NCI-H524 (cell line): ENCODE measurements around the gene DLG5.

Experiments used
- DNase-seq, 2 experiments: peaks; one replicate each; lab custom pipeline; 2025; lab: John Stamatoyannopoulos, UW

Gene DLG5

GRCh38 chr10:77844177-77844576 is 82.4 kb downstream of the DLG5 start:
- no peak for DNase-seq

GRCh38 chr10:77843264-77843663 is 83.3 kb downstream of the DLG5 start:
- DNase-seq, result no peak

GRCh38 chr10:77842652-77843212 is 83.8 kb downstream of the DLG5 start:
- DNase-seq, result no peak

- no peak for DNase-seq
Observed at GRCh38 chr10:77841711-77842375, 84.7 kb downstream of the DLG5 start.

- no peak for DNase-seq
Observed at GRCh38 chr10:77840636-77841035, 85.9 kb downstream of the DLG5 start.

GRCh38 chr10:77837925-77838595 is 88.5 kb downstream of the DLG5 start:
- DNase-seq, result no peak

DNA sequence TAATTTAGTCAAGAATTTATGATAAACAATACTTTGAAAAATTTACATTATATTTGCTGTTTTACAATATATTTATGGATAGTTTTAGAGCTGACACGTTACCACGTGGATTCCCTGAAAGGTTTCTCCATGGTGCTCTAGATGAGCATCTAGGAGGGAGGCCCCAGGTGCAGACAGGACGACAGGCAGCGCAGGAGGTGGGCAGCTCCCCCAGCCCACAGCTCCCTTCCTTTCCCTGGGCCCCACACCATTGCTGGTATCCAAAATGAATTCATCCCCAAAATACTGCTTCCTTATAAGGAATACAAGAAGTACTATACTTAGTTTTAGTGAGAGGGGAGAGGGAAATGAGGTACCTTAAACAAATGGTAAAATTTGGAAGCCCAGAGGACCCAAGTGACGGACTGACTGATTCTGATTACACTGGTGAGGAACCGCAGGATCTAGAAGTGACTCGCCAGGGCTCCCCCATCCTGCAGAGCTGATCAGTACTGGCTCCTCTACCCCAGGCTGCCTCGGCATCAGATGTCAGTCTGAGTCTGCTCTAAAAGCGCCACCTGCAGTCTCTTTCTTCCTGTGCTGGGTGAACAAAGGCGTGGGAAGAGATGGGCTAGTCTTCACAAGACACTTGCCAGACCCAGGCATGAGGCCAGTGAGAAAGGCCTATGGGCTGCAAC is 89.2 kb downstream of the DLG5 start:
- peak; percentile 72 to 86 for DNase-seq

GRCh38 chr10:77836299-77836820 is 90.2 kb downstream of the DLG5 start:
- DNase-seq, result no peak

GRCh38 chr10:77835669-77836086 is 90.9 kb downstream of the DLG5 start:
- DNase-seq, result no peak

DNA sequence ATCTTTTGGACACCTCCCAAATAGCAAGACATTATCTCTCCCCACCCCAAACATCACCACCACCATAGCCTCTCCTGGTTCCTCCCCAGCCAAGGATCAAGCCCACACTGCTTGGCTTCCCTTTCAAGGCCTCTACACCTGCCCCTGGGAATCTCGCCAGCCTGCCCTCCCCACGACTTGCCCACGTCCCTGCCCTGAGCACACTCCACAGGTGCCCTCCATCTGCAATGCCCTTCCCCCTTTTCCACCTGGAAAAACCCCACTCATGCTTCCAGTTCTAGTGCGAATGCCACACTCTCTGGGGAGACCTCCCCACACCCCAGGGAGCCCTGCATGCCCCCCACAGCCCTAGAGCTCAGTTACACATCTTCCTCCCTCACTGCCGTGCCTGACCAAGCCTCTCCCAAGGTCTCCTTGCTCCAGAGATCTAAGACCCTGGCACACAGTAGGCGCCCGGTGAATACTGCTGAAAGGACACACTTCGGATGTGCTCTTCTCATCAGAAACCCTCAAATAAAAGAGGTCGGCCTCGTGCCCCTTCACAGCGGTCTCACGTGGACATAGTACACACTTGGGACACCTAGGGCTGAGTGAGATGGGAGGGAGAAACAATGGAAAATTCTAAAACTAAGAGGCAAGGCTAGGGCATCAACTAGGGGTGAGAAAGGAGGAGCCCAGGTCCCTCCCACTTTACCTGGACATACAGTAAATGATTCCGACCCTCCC is 91.4 kb downstream of the DLG5 start:
- DNase-seq, result no peak

- DNase-seq, result no peak
Observed at GRCh38 chr10:77834540-77834939, 92.0 kb downstream of the DLG5 start.

GRCh38 chr10:77833792-77834191 is 92.8 kb downstream of the DLG5 start:
- no peak for DNase-seq

DNA sequence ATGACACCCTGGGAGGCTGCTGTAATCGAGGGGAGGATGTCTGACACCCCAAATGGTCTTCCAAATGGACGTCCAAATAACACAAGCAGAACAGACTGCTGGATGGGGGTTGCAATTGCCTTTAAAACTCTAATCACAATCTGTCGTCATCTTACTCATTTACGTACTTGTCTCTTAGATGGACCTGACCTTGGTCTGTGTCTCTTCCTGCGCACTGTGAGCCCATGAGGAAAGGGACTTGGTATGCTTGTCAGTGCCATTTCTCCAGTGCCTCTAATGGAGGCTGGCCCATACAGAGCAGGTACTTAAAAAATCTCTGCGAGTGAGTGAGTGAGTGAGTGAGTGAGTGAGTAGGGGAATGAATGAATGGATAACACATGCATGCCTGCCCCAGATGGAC is 93.3 kb downstream of the DLG5 start:
- no peak for DNase-seq

DNA sequence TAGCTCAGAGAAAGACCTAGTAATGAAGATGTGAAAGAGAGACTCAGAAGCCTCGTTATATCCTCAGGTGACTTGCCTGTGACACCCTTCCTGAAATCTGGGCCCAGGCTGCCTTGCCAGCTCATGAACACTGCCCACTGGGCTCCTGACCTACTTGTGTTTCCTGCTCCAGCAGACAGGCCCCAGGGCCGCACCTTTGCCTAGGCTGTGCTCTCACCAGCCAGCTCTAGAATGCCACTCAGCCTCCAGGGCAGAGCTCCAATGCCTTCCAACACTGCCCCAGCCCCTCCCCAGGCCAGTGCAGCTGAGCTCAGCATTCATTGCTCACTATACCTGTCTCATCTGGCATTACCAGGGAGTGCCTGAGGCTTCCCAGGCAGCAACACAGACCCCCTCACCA is 94.3 kb downstream of the DLG5 start:
- DNase-seq, result no peak

- DNase-seq, result no peak
Observed at GRCh38 chr10:77829356-77829755, 97.2 kb downstream of the DLG5 start.

GRCh38 chr10:77828377-77828776 is 98.2 kb downstream of the DLG5 start:
- no peak for DNase-seq

GRCh38 chr10:77827366-77827765 is 99.2 kb downstream of the DLG5 start:
- DNase-seq, result no peak

DNA sequence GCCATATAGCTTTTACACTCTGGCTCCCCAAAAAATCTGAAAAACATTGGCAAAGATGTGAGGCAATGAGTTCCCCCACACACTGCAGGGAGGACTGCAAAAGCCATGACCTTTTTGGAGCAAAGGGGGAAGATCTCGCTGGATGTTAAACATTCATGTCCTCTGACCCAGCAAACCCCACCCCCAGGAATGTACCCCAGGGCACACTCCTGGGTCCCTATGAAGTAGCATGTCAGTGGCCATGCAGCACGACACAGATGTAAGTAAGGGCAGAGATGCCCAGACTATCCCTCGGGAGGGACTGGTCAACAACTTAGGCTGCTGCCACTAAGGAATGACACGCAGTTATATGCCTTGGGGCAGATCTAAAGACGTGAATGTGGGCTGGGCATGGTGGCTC is 100.6 kb downstream of the DLG5 start:
- DNase-seq, result no peak

GRCh38 chr10:77824908-77825307 is 101.6 kb downstream of the DLG5 start:
- no peak for DNase-seq

DNA sequence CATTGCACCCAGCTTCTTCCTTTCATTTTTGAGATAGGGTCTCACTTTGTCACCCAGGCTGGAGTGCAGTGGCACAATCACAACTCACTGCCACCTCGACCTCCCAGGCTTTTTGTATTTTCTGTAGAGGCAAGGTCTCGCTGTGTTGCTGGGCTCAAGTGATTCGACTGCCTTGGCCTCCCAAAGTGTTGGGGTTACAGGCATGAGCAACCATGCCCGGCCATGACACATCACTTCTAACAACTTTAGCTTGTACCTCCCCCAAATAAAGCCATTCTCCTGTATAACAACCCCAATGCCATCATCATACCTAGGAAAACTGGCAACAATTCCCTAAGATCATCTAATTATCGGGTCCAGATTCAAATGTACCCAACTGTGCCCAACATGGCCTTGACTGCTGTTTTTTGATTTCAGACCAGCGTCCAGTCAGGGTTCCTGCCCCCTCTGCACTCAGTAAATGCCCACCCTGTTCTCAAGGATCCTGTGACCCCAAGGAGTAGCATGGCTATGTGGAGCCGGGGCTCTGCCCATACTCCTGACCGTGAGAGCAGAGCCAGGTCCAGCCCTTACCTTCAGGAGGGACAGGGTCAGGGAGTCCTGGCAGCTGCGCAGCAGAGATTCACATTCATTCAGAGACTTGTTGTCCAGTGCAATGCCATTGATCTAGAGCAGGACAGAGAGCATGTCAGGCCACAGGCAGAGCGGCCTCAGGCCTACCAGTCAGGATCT is 102.6 kb downstream of the DLG5 start:
- DNase-seq, result no peak

- no peak for DNase-seq
Observed at GRCh38 chr10:77821551-77821950, 105.0 kb downstream of the DLG5 start.
